Measurements from ENCODE around the gene SLAMF8.

Gene SLAMF8

GRCh38 chr1:159848326-159848725 lies 21.7 kb downstream of the SLAMF8 start:
- no peak for DNase-seq (ENCODE audit: low read depth in 2 of 2)

- DNase-seq (ENCODE audit: low read depth in 2 of 2): no peak
These were observed 23.1 kb downstream of the SLAMF8 start for GRCh38 chr1:159849626-159850366.

- DNase-seq (ENCODE audit: low read depth in 2 of 2): no peak
These were observed 24.7 kb downstream of the SLAMF8 start for GRCh38 chr1:159851407-159851806.

- no peak for DNase-seq (ENCODE audit: low read depth in 2 of 2)
These were observed 26.9 kb downstream of the SLAMF8 start for GRCh38 chr1:159853417-159854115.

GRCh38 chr1:159854116-159854692 lies 27.5 kb downstream of the SLAMF8 start:
- peak in 1 of 2 donors; percentile 12 for DNase-seq (ENCODE audit: low read depth in 2 of 2)

- peak; percentile 69 for DNase-seq (ENCODE audit: low read depth in 2 of 2)
These were observed 28.1 kb downstream of the SLAMF8 start for GRCh38 chr1:159854693-159855192.

GRCh38 chr1:159855709-159856108 lies 29.0 kb downstream of the SLAMF8 start:
- DNase-seq (ENCODE audit: low read depth in 2 of 2): no peak

GRCh38 chr1:159856576-159856975 lies 29.9 kb downstream of the SLAMF8 start:
- no peak for DNase-seq (ENCODE audit: low read depth in 2 of 2)

GRCh38 chr1:159857889-159858288 lies 31.2 kb downstream of the SLAMF8 start:
- DNase-seq (ENCODE audit: low read depth in 2 of 2): no peak

GRCh38 chr1:159859767-159860322 lies 33.2 kb downstream of the SLAMF8 start:
- no peak for DNase-seq (ENCODE audit: low read depth in 2 of 2)

- DNase-seq (ENCODE audit: low read depth in 2 of 2): no peak
These were observed 33.8 kb downstream of the SLAMF8 start for GRCh38 chr1:159860456-159860855.

GRCh38 chr1:159861218-159861617 lies 34.5 kb downstream of the SLAMF8 start:
- no peak for DNase-seq (ENCODE audit: low read depth in 2 of 2)

- no peak for DNase-seq (ENCODE audit: low read depth in 2 of 2)
These were observed 35.4 kb downstream of the SLAMF8 start for GRCh38 chr1:159862031-159862430.

- no peak for DNase-seq (ENCODE audit: low read depth in 2 of 2)
These were observed 35.9 kb downstream of the SLAMF8 start, which contains the start of gene VSIG8 for GRCh38 chr1:159862557-159862956. Gene VSIG8 (minus strand): TSS chr1:159862657. CDS start chr1:159862521, 136 bp downstream.

GRCh38 chr1:159864262-159864661 lies 37.6 kb downstream of the SLAMF8 start:
- no peak for DNase-seq (ENCODE audit: low read depth in 2 of 2)

GRCh38 chr1:159866066-159866465 lies 39.4 kb downstream of the SLAMF8 start:
- DNase-seq (ENCODE audit: low read depth in 2 of 2): no peak

- no peak for DNase-seq (ENCODE audit: low read depth in 2 of 2)
These were observed 40.4 kb downstream of the SLAMF8 start for GRCh38 chr1:159866905-159867663.

GRCh38 chr1:159867664-159868026 lies 41.0 kb downstream of the SLAMF8 start:
- DNase-seq (ENCODE audit: low read depth in 2 of 2): no peak

GRCh38 chr1:159868766-159869165 lies 42.1 kb downstream of the SLAMF8 start:
- no peak for DNase-seq (ENCODE audit: low read depth in 2 of 2)

GRCh38 chr1:159869173-159869572 lies 42.5 kb downstream of the SLAMF8 start:
- peak in 1 of 2 donors; percentile 3 for DNase-seq (ENCODE audit: low read depth in 2 of 2)

GRCh38 chr1:159869607-159870006 lies 42.9 kb downstream of the SLAMF8 start:
- no peak for DNase-seq (ENCODE audit: low read depth in 2 of 2)

- DNase-seq (ENCODE audit: low read depth in 2 of 2): no peak
These were observed 44.0 kb downstream of the SLAMF8 start for GRCh38 chr1:159870704-159871103.
